Colonic mucosa (tissue), 4 donors: ENCODE measurements around the gene EPS8. TPM values are rescaled to one million over a fixed set of nuclear protein-coding genes. Genes with fewer than 3 reads are reported as not detected.
"Not testable (repeated sequence)": the region's sequence is repeated elsewhere in the genome, so short reads cannot be mapped to it uniquely, and the experiment has no call there.

Experiments used
- DNase-seq: peaks from one replicate; pipeline ENCODE4 v3.0.0-alpha.2; 2020
- H3K27ac ChIP-seq: fragments of 200-600 bp; one replicate; pipeline ENCODE4 v1.8.0; 2021
- H3K27me3 ChIP-seq: fragments of 200-600 bp; one replicate; pipeline ENCODE4 v1.8.0; 2021
- H3K36me3 ChIP-seq: fragments of 200-600 bp; one replicate; pipeline ENCODE4 v1.8.0; 2021
- H3K4me1 ChIP-seq: fragments of 200-600 bp; one replicate; pipeline ENCODE4 v1.8.0; 2021; ENCODE audit warnings: mild to moderate bottlenecking
- H3K4me3 ChIP-seq: fragments of 200-600 bp; one replicate; pipeline ENCODE4 v1.8.0; 2021
- H3K9ac ChIP-seq, 2 donors: one replicate each; pipeline ENCODE4 v1.7.0; 2013; ENCODE audit warnings: control low read depth in 2 of 2, low read depth in 2 of 2, low read length in 2 of 2
- H3K9me3 ChIP-seq: fragments of 200-600 bp; one replicate; pipeline ENCODE4 v1.8.0; 2021
- intact Hi-C: fragments of 100-400 bp; cut with DNase I; formaldehyde crosslinking; loops from one replicate; pipeline ENCODE4 v1.14.1; 2022
- total RNA-seq, 2 donors: library from RNA; stranded (reverse); fragmentation: NEBNext Ultra II Directional in 1 of 2; extraction: Animal tissue kit (Norgen Biotek cat#: 25700) in 1 of 2; gene quantifications; one replicate each; pipeline ENCODE4 v1.2.1, GENCODE V29; 2021
- TF ChIP-seq, protein P1 (sequence below): fragments of 200-600 bp; IDR thresholded peaks from one replicate; pipeline ENCODE4 v1.8.0; 2022; ENCODE audit warnings: antibody characterized with exemption, mild to moderate bottlenecking
- donor health status: healthy.
- donor health status: DM: no; HTN: no; CAD: no.
- donor health status: DM: no; HTN: no; CAD: no.

Gene EPS8
- total RNA-seq, 2 donors from 2014 or later = 93.7 to 161 TPM

DNA sequence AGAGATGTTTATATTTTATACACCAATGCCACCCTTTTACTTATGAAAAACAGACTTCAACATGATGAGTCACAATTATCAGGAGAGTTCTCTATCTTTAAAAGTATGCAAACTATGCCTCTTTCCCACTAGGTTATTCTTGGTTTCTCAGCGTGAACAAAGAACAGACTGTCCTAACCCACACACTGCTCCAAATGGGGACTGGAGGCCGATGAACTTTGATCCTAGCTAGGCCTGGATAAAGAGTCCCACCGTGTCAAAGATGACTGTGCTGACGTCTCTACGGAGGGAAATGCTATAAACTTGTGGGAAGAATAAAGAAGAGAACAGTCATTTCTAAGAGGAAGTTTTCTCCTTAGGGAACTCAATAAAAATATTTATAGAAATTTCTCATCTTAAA is 160.1 kb downstream of the EPS8 start:
- intact Hi-C loops = no loop called here
- Histone ChIP-seq H3K27ac (peak overlapping the region; percentile 19), H3K4me1 (no peaks in the 10 kb centered on the region), H3K27me3 (no peaks in the 10 kb centered on the region), H3K36me3 (no peaks in the 10 kb centered on the region), H3K9me3 (no peaks in the 10 kb centered on the region), H3K4me3 (no peak overlapping the region), H3K9ac (no peak overlapping the region)
- TF ChIP-seq, protein P1, sequence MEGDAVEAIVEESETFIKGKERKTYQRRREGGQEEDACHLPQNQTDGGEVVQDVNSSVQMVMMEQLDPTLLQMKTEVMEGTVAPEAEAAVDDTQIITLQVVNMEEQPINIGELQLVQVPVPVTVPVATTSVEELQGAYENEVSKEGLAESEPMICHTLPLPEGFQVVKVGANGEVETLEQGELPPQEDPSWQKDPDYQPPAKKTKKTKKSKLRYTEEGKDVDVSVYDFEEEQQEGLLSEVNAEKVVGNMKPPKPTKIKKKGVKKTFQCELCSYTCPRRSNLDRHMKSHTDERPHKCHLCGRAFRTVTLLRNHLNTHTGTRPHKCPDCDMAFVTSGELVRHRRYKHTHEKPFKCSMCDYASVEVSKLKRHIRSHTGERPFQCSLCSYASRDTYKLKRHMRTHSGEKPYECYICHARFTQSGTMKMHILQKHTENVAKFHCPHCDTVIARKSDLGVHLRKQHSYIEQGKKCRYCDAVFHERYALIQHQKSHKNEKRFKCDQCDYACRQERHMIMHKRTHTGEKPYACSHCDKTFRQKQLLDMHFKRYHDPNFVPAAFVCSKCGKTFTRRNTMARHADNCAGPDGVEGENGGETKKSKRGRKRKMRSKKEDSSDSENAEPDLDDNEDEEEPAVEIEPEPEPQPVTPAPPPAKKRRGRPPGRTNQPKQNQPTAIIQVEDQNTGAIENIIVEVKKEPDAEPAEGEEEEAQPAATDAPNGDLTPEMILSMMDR = no peak
- peak; percentile 63 for DNase-seq

DNA sequence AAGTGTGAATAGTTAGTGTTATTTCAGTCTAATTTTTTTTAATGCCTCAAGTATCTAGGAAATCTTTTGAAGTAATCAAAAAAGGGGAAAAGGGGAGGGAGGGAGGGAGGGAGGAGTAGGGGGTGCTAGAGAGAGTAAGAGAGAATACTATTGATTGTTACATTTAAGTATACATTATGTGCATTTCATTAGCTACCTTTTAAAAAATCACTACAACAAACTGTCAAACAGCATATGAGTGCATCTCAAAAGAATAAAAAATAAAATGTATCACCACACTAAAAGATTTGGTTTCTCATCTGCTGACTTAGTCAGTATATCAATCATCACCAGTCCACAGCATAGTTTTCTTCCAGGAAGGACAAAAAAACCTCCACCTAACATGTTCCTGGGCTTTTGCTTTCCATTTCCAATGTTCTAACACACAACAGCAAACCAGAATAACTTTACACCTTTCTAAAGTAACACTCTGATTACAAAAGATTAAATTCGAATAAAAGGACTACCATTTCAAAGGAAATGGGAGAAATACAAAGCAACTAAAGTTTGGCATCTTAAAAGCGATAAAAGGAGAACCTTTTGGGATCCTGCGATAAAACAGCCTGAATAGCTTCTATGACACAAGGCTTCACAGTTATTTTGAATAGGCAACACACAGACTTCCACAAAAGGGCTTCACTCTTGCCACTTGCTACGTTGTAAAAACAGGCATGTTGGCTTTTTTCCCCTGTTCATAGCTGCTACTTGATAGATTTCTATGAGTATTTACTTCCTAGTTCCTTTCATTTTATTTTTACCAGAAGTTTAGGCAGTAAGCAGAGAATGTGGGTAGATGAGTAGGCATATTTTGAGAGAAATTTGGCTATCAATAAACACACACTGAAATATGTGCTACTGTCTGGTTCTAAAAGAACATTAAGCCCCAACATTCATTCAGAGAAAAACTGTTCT is 160.9 kb downstream of the EPS8 start:
- Histone ChIP-seq H3K27ac (peak overlapping the region; percentile 19), H3K36me3 (no peaks in the 10 kb centered on the region), H3K9me3 (no peaks in the 10 kb centered on the region), H3K4me3 (no peak overlapping the region), H3K4me1 (no peaks in the 10 kb centered on the region), H3K9ac (no peak overlapping the region), H3K27me3 (no peaks in the 10 kb centered on the region)
- intact Hi-C loops = no loop called here
- DNase-seq = no peak
- TF ChIP-seq, protein P1 = no peak

DNA sequence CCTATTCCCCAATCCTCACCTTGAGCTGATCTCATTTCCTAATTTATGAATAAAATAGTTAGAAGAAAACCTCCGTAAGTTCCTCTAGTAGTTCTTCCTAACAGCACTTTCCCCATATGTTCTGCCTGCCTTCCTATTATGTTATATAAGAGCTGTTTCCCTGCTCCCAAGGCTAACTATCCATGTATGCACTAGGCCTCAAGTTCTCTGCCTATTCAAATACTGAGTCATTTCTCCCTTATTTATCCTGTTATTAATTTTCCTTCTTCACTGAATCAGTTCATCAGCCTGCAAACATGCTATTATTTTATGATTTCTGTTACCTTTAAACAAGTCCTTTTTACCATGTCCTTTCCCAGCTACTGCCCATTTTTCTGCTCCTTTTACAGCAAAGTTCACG is 164.1 kb downstream of the EPS8 start:
- H3K27me3 ChIP-seq = no peaks in the 10 kb centered on the region
- no peak overlapping the region for H3K9ac ChIP-seq
- TF ChIP-seq, protein P1 = no peak
- no peak overlapping the region for H3K4me3 ChIP-seq
- DNase-seq = no peak
- H3K36me3 ChIP-seq = no peaks in the 10 kb centered on the region
- H3K27ac ChIP-seq = no peak overlapping the region
- H3K9me3 ChIP-seq = no peaks in the 10 kb centered on the region
- H3K4me1 ChIP-seq = no peaks in the 10 kb centered on the region
- intact Hi-C loops = no loop called here

DNA sequence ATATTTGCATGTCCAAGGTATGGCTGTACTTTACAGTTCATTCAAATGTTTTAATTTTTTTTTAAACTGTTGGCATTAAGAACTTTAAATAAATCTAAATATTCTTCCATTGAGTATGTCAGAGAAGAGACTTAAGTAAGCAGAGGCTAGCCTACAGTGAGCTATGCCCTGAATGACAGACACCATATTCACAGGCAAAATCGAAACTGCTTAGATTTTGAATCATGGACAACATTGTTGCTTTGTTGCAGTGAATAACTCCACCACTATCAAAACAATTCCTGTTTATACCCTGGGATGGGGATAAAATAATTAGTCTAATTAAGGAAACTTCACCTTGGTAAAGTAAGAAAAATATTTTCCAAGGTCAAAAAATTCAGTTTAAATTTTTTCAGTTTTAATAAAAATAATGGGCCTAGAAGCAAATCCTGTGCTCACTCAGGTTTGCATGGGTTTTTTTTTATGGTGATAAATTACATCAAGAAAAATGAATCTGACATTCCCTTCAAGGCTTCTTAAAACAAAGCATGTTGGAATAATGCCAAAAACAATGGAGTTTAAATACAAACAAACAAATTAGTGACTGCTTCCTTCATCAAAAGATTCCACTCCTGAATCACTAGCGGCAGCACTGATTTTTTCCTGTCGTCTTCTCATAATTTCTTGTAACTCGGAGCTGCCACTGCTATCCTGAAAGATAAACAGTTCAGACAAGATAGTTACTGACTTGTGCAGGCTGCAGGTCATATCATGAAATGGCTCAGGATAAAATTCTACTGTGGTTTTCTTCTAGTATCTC is 168.2 kb downstream of the EPS8 start:
- no peak overlapping the region for H3K27ac ChIP-seq
- no peaks in the 10 kb centered on the region for H3K27me3 ChIP-seq
- DNase-seq = no peak
- TF ChIP-seq, protein P1 = no peak
- H3K9ac ChIP-seq = no peak overlapping the region
- H3K4me1 ChIP-seq = no peaks in the 10 kb centered on the region
- H3K36me3 ChIP-seq = no peaks in the 10 kb centered on the region
- H3K9me3 ChIP-seq = no peaks in the 10 kb centered on the region
- no peak overlapping the region for H3K4me3 ChIP-seq
- intact Hi-C loops = no loop called here

DNA sequence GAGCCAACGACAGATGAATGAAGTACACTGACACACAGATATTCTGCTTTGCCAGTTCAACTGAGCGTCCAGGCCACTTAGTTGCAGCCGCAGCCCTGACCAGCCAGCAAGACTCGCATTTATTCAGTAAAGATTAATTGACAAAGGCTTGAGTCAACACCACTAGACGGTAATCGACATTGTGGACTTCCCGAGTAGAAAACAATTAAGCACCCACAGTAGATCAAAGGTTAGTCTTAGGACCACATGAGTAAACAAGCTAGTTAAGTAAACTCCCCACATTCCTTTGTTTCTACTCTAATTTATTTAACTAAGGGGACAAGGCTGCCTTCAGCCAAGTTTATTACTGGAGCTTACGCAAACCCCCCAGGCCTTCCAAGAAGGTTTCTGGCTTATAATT is 172.7 kb downstream of the EPS8 start:
- not testable (repeated sequence) for H3K4me3 ChIP-seq

More for the DNA sequence above, 172.7 kb downstream of the EPS8 start:
- DNase-seq, H3K9ac ChIP-seq, H3K9me3 ChIP-seq, H3K27ac ChIP-seq, H3K27me3 ChIP-seq, intact Hi-C loops, H3K36me3 ChIP-seq, H3K4me1 ChIP-seq: not testable (repeated sequence)
